GM19023 (cell line): Measurements from ENCODE around the gene NEK2.
"Not testable (repeated sequence)": the region's sequence is repeated elsewhere in the genome, so short reads cannot be mapped to it uniquely, and the experiment has no call there.

Experiments
- ATAC-seq: cut with Tn5 transposase; IDR thresholded peaks from one replicate; pipeline ENCODE4 v1.9.1; 2021; ENCODE audit warnings: mild to moderate bottlenecking, moderate library complexity; ENCODE audit not compliant: unreplicated experiment

NEK2 gene

DNA sequence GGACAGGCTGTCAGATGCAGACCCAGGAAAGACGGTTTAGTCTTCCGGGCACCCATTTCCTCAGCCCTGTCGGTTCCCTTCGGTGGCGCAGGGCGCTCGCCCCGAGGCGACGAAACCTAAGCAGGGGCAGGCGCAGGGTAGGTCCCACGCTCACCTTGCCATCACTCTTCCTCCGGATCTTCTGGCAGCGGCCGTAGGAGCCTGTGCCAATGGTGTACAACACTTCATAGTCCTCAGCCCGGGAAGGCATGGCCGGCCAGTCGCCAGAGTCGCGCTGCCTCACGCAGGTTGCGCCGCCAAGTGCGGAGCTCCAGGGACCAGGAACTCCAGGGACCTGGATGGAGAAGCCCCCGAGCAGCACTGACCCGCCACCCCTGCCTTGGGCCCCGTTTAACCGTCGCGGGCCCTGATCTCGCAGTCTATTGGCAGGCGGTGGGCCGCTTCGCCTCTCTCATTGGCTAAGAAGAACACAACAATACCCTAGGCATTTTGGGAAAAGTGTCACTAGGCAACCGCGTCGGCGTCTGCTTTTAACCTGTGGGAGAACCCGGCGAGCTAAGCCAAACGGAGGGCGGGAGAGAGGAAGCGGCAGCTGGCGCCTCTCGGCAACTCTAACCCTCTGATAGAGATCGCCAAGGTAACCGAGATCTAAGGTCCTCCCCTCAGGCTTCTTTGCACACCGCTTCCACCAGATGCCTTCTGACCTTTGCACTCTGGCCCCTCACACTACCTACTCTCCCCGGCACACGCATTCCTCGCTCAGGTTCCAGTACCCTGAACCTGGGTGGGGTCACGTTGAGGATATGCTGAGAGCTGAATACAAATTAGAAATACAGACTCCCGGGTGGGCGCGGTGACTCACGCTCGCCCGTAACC lies at the start of gene NEK2:
Gene NEK2, minus strand, starts transcription at position 392 of the 876 bp plus-strand sequence. Its CDS starts 142 bp downstream, at position 250.
- ATAC-seq: peak; percentile 99

DNA sequence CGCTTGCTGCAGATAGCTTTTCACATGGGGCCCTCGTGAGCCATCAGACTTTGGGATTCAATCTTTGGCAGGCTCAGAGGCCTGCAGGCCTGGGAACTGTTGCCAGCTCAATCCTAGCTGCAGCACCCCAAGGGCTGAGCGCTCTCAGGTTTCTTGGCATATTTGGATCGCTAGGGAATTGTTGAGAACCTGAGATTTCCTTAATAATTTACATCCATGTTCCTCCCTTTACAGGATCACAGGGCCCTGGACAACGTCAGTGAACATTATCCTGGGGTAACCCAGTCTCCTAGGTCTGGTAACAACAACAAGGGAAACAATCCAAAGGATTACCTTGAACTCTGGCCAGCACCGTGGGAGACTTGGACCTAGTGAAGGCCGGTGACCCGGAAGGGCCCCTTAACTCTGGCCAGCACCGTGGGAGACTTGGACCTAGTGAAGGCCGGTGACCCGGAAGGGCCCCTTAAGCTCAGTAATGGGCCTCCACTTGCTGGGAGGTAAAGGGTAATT lies 49.3 kb upstream of the NEK2 start:
- ATAC-seq: no peak

DNA sequence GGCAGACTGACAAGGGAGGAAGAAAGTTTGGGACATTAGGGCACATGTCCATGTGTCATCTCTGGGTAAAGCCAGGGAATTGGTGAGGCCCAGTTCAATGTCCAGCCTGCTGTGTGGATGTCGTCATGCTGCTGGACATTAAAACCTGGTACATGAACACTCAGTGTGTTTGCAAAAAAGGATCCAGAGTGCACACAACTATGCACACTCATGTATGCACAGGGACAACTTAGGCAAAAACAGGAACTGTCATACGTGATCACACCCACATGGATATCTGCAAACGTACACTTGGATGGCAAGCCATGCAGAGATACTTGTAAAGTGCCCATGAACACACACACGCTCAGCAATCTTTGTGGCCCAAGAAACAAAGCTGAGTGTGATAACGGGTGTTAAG lies 47.9 kb upstream of the NEK2 start:
- ATAC-seq: no peak

DNA sequence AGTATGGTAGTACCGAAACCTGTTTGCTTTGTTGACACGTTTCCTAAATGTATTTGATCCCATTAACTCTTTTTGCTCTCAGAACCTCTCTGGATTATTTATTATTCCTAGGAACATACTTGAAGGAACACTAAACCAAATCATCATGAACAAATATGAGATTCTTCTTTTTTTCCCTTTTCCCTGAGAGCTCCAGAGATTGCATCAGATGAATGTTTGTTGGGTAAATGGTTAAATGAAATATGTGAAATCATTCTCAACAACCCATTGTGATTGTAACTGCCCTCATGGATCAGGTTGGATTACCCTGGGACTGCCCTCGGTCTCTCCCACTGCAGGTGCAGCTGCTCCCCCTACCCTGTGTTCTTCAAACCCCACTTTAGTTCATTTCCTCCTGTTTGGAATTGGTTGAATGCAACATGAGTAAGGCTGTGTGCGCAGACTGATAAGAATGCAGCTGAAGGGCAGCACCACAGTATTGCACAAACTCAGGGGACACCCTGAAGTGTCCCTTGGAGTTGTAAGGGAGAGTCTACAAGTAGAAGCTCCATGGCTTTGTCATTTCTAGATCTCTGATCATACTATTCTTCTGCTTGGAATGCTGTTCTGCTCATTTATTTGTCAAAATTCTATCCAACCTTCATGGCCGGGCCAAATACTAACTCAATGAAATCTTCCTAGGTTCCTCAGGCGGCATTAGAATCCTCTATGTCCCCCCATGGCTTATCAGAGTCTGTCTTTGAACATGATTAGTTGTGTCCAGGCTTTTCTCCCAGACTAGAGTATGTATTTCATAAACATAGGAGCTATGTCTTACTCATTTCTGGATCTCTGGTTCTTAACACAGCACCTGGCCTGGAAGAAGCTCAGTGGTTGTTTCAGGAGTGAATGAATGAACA lies 47.1 kb upstream of the NEK2 start:
- ATAC-seq: no peak

DNA sequence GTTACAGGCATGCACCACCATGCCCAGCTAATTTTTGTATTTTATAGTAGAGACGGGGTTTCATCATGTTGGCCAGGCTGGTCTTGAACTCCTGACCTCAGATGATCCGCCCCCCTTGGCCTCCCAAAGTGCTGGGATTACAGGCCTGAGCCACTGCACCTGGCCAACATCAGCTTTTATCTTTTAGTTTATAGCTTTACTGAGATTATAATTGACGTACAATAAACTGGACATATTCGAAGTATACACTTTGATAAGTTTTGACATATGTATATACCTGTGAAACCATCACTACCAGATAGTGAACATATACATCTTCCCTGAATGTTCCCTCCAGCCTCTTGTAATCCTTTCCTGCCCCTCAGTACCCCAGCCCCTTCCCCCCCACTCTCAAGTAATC lies 41.1 kb upstream of the NEK2 start:
- not testable (repeated sequence) for ATAC-seq

DNA sequence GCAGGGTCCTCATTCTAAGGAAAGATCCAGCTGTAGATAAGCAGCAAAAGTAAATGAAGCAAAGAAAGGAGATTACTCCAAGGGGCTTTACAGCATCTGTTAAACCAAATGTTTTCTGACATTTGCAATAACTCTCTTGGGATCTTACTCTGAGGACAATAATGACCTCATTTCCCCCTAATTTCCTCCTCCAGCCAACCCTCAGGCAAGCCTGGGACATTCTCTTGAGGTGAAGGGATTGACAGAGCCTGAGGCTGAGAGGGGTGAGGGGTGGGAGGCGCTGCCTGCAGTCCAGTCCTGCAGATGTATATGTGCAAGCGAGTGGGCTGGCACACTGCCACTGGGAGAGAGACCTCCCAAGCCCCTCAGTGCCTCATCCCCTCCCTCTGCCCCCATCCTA lies 40.5 kb upstream of the NEK2 start:
- ATAC-seq: no peak

DNA sequence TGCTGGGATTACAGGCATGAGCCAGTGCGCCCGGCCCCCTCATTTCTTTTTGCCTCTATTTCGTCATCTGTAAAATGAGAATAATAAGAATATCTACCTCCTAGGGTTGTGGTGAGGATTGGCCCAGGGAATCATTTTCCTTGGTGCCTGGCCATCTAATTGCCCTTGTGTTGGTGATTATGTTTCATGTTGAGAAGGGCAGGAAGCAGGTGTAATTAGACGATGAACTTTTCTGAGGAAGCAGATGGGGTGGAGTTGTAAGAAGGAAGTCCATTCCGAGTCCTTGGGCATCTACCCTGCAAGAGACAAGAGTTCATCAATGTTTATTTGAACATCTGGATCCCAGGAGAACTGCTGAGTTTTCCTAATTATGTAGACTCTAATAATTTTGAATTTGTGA lies 38.7 kb upstream of the NEK2 start:
- ATAC-seq: no peak

DNA sequence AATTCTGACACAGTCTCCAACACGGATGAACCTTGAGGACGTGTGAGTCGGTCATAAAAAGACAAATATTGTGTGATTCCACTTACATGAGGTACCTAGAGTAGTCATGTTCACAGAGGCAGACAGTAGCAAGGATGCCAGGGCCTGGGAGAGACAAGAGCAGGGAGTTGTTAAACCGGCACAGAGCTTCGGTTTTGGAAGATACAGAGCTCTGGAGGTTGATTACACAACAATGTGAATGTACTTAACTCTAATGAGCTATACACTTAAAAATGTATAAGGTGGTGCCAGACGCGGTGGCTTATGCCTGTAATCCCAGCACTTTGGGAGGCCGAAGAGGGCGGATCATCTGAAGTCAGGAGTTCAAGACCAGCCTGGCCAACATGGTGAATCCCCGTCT lies 37.8 kb upstream of the NEK2 start:
- ATAC-seq: no peak

DNA sequence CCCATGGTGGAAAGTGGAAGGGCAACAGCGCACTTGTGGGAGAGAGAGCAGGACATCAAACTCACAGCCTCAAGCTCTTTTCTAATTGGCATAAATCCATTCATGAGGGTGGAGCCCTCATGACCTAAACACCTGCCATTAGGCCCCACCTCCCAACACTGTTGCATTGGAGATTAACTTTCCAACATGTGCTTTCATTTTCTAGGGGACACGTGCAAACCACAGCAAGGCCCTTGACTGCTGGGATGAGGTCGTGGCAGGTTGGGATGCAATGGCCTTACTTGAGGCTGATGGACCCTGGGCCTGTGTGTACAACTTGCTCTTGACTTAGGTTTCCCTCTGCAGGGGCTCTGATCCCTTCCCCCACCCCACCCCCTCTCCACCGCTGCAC lies 35.9 kb upstream of the NEK2 start:
- no peak for ATAC-seq

DNA sequence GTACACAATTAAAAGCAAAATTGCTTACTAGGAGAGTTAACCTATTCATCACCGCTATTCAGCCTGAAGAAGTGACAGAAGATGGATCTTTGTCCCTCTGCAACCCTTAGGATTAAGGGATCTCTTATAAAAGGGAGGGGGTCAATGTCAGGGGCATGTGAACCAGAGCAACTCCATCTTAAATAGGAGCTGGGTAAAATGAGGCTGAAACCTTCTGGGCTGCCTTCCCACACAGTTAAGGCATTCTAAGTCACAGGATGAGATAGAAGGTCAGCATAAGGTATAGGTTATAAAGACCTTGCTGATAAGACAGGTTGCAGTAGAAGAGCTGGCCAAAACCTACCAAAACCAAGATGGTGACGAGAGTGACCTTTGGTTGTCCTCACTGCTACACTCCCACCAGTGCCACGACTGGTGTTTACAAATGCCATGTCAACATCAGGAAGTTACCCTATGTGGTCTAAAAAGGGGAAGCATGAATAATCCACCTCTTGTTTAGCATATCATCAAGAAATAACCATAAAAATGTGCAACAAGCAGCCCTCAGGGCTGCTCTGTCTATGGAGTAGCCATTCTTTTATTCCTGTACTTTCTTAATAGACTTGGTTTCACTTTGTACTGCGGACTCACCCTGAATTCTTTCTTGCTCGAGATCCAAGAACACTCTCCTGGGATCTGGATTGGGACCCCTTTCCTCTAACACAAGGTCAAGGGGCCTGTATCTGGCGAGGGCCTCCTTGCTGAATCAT lies 35.3 kb upstream of the NEK2 start:
- no peak for ATAC-seq

DNA sequence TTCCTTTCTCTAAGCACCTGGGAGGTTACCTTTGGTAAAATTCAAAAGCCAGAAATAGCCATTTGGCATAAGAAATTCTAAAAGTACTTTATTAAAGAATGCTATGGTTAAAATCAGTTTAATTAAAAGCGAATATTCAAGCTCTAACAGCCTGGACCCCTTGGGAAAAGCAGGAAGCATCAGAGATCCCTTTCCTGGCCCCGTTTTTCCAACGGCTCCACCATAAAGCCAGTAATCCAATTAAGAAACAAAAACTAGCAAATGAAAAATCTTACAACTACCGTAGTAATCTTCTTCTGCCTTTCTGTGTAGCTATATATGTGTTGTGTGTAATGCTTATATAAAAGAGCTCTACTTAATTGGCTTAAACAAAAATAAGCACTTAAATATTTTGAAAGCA lies 33.5 kb upstream of the NEK2 start:
- no peak for ATAC-seq

DNA sequence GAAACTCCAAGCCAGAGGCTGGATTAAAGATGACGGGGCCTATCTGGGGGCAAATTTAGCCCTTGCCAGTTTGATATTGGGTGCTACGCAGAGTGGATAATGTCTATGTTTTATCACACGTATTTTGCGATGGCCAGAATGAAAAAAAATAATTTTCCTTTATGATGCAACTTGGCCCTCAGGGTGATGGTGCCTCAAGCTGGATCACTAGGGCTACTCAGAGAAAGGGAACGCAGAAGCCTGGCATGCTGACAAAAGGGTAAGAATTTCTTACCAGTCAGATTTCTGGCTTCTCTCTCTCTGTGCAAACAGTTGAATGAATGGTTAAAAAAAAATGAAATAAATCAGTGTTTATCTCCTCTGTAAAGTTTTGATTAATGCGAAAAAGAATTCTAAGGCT lies 32.6 kb upstream of the NEK2 start:
- ATAC-seq: no peak

DNA sequence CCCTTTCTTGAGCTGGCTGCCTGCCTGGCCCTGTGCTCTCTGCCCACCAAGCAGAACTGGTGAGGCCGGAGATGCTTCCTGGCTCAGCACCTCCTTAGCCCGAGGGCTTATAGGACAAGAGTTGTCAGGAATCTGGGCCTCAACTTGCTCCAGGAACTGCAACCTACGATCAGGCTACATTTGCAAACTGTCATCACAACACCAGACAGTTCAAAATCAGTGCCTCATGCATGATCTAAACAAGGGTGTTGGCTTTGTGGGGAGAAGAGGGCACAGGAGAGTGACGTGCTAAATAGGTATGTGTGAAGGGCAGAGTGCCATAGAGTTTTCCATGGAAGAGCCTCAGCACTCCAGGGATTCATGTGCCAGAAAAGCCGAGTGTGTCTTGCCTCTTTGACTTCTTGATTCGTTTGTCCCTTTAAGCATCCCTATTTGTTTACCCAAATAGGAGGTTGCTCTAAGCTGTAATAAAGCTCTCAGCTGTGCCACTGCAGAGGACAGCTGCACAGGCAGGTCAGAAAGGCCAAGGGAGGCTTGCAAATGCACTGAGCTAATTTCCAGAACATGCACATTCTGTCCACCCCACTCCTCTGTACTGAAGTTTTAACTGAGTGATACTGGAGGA lies 30.2 kb upstream of the NEK2 start:
- no peak for ATAC-seq

DNA sequence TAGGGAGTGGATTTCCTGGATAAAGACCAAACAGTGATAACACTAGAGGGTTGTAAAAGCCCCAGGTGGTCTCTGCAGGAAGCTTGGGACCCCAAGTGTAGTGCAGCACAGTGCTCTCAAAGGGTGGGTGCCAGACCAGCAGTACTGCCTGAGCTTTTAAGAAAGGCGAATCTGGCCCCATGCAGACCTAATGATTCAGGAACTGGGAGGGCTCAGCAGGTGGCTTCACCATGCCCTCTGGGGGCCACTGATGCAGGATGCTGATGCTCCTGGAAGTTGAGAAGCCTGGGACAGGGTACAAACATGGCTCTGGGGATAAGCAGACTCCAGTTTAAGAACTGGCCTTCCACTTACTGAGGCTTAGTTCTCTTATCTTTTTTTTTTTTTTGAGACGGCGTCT lies 29.1 kb upstream of the NEK2 start:
- no peak for ATAC-seq

DNA sequence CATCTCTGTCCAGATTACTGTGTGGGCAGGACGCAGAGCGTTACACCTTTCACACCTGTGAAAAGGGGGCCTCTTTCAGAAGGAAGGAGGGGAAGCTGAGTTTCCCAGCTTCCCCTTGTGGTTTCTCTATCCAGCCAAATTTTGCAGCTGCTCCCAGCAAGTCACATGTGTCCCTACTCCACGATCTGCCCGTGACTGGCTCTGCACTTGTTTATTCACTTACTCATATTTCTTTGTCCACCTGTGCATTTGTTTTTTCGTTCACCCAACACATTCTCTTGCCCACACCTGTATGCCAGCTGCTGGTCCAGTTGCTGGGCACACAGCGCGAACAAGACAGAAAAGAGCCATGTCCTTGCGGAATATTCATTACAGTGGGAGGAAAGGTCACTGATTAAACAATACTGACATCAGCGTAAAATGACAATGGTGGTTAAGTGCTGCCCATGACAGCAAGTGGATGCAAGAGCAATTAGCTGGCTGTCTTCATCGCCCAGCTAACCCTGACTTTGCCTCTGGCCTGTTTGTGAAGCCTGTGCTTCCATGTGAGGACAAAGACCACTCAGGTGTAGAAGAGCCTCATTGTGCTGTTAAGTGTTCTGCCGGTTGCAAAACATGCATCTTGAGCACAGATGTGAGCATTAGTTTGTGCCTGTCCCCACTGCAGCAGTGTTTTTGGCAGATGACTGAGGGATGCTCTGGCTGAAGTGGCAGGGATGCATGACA lies 28.6 kb upstream of the NEK2 start:
- no peak for ATAC-seq

DNA sequence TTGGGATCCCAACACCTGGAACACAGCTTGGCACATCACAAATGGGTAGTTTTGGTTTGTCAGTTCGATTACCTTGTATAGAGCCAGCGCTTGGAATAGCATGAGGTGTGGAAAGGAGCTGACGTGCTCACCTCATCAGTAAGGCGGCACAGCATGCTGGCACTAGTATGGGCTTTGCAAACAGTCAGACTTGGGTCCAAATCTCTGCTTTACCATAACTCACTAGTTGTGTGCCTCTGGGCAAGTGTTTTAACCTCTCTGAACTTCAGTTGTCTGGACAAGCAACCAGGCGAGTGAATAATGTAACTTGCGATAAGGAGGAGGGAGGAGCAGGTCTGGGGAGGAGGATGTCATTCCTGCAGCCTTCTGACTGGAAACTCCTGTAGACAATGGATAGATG lies 26.3 kb upstream of the NEK2 start:
- no peak for ATAC-seq

DNA sequence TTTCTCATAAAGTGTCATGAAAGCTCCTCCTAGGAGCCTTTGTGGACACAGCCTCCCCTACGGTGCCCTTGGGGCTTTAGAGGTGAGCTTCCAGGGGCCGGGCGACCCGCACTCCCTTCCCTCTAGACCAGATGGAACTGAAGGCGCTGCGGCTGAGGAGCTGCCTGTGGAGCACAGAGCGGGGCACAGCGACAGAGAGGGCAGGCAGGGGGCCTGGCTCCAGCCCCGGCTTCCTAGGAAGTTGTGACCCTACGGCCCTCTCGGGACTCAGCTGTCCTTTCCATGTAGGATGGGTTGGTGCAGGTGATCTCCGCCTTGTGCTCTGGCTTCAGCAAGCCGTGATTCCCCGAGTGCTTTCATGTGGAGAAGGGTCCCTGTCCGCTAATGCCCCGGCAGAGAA lies 23.6 kb upstream of the NEK2 start:
- ATAC-seq: no peak

DNA sequence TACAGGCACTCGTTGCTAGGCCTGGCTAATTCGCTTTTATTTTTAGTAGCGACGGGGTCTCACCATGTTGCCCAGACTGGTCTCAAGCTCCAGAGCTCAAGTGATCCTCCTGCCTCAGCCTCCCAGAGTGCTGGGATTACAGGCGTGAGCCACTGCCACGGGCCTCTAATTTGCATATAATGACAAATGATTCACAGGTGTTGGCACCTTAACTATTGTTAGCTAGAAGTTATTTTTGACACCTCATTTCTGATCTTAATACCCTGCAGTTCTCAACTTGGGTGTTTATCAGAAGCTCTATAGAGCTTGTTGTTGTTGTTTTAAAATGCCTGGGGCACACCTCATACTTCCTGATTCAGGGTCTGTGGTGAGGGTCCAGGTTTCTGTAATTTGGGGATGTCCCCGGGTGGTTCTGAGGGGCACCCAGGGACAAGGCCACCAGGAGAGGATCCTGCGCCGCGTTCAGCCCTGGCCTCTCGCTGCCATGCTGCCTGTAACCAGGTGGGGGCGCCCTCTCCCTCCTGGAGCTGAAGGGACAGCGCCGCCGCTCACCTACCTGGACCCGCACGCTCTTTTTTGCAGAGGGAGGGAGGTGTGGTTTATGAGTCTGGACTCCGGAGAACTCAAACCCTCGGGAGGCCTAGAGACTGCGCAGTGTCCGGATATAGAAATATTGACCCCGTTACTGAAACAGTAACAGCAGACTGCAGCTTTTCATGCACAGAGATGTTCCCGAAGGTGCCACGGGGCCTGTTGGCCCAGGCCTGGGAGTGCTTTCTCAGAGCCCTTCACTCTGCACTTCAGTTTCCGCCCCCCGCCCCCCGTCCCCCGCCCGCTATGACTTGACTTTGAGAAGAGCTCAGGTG lies 23.0 kb upstream of the NEK2 start:
- ATAC-seq: peak; percentile 50

DNA sequence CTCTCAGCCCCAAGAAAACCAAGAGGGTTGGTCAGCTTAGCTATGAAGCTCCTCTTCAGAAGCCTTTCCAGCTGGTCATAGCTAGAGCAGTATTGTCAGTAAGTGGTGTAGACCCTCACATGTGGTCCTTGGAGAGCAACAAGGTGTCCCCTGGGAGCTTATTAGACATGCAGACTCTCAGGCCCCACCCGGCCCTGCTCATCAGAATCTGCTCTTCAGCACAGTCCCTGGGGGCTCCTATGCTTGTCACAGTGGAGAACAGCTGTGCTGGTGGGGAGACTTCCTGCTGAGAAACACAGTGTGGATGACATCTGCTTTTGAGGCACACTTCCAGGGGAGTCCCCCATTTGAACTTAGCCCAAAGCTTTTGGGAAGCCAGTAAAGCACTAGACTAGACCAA lies 21.9 kb upstream of the NEK2 start:
- ATAC-seq: peak; percentile 78
